ENCODE results near the gene CHMP6.

- TF ChIP-seq CTCF (IDR thresholded peaks at IDR 0.05) (no peak), EP300 (IDR thresholded peaks at IDR 0.05) (no peak), POLR2A (IDR thresholded peaks at IDR 0.05) (no peak)
These were observed 2.1 kb upstream of the CHMP6 start for GRCh38 chr17:80989586-80989913.

Measured in tibial nerve (tissue), 4 donors.